HG03108 (cell line): ENCODE data around the gene INTS2.
A peak's percentile ranks its signal among the peaks of the same experiment; 100 is the strongest.
"Not testable (repeated sequence)": the region's sequence is repeated elsewhere in the genome, so short reads cannot be mapped to it uniquely, and the experiment has no call there.

Source experiments
- ATAC-seq: cut with Tn5 transposase; IDR thresholded peaks from one replicate; pipeline ENCODE4 v1.9.1; 2021; ENCODE audit warnings: moderate library complexity; ENCODE audit not compliant: unreplicated experiment

Gene INTS2

GRCh38 chr17:61927208-61928100, at the start of gene INTS2:
Gene INTS2, minus strand, starts transcription at chr17:61927982. Its CDS starts 1,338 bp downstream, at chr17:61926644.
- peak; percentile 68 for ATAC-seq

GRCh38 chr17:61974115-61974514, 46.3 kb upstream of the INTS2 start:
- no peak for ATAC-seq

- ATAC-seq = no peak
These were observed 44.5 kb upstream of the INTS2 start for GRCh38 chr17:61972311-61972710.

- no peak for ATAC-seq
These were observed 42.2 kb upstream of the INTS2 start for GRCh38 chr17:61970030-61970429.

GRCh38 chr17:61968757-61969156, 41.0 kb upstream of the INTS2 start:
- no peak for ATAC-seq

GRCh38 chr17:61967729-61968128, 39.9 kb upstream of the INTS2 start:
- ATAC-seq = no peak

- ATAC-seq = no peak
These were observed 38.4 kb upstream of the INTS2 start for GRCh38 chr17:61966191-61966590.

- ATAC-seq = no peak
These were observed 27.8 kb upstream of the INTS2 start for GRCh38 chr17:61955619-61956018.

- no peak for ATAC-seq
These were observed 19.7 kb upstream of the INTS2 start for GRCh38 chr17:61947367-61948078.

- no peak for ATAC-seq
These were observed 18.6 kb upstream of the INTS2 start for GRCh38 chr17:61946359-61946758.

- no peak for ATAC-seq
These were observed 15.3 kb upstream of the INTS2 start for GRCh38 chr17:61943117-61943516.

GRCh38 chr17:61942085-61942484, 14.3 kb upstream of the INTS2 start:
- ATAC-seq = no peak

- no peak for ATAC-seq
These were observed 287 bp upstream of the INTS2 start for GRCh38 chr17:61928101-61928436.

- ATAC-seq = no peak
These were observed 965 bp downstream of the INTS2 start for GRCh38 chr17:61926826-61927207.

GRCh38 chr17:61915162-61915561, 12.6 kb downstream of the INTS2 start:
- ATAC-seq = not testable (repeated sequence)

- no peak for ATAC-seq
These were observed 19.3 kb downstream of the INTS2 start for GRCh38 chr17:61908292-61909037.

- ATAC-seq = no peak
These were observed 20.4 kb downstream of the INTS2 start for GRCh38 chr17:61907361-61907760.

GRCh38 chr17:61904094-61904710, 23.6 kb downstream of the INTS2 start:
- ATAC-seq = no peak

GRCh38 chr17:61903251-61903650, 24.5 kb downstream of the INTS2 start:
- no peak for ATAC-seq

GRCh38 chr17:61897548-61898180, 30.1 kb downstream of the INTS2 start:
- ATAC-seq = no peak

GRCh38 chr17:61895391-61895790, 32.4 kb downstream of the INTS2 start:
- no peak for ATAC-seq
